Right atrium auricular region (tissue), 2 donors: ENCODE results near the gene FBXL17. TPM values are rescaled to one million over a fixed set of nuclear protein-coding genes. Genes with fewer than 3 reads are reported as not detected.

Experiments used
- DNase-seq: peaks from one replicate; pipeline ENCODE4 v3.0.0-alpha.2; 2019; ENCODE audit warnings: low spot score
- H3K27ac ChIP-seq, 2 donors: fragments of 200-600 bp; sonication (generic); 1 replicate in 1 of 2; 2 replicates in 1 of 2; pipeline ENCODE4 v1.5.1; 2016 to 2019
- H3K27me3 ChIP-seq, 2 donors: fragments of 200-600 bp; sonication (generic); one replicate each; pipeline versions ENCODE4 v1.5.1 to v1.6.0; 2017 to 2019
- H3K36me3 ChIP-seq: fragments of 200-600 bp; sonication (generic); one replicate; pipeline ENCODE4 v1.5.1; 2016
- H3K4me1 ChIP-seq, 2 donors: fragments of 200-600 bp; sonication (generic); one replicate each; pipeline versions ENCODE4 v1.5.1 to v1.6.0; 2017 to 2019
- H3K4me3 ChIP-seq, 2 donors: fragments of 200-600 bp; sonication (generic); 1 replicate in 1 of 2; 2 replicates in 1 of 2; pipeline ENCODE4 v1.5.1; 2017 to 2019; ENCODE audit warnings: mild to moderate bottlenecking in 1 of 2, moderate library complexity in 1 of 2
- H3K9me3 ChIP-seq, 2 donors: fragments of 200-600 bp; sonication (generic); one replicate each; pipeline ENCODE4 v1.5.1; 2019
- CTCF ChIP-seq, 2 donors: fragments of 200-600 bp; sonication (generic); IDR thresholded peaks; one replicate each; pipeline ENCODE4 v1.5.1; 2019; ENCODE audit warnings: antibody characterized with exemption in 2 of 2
- total RNA-seq, 2 donors: library from RNA; depleted of rRNA; stranded (reverse); fragments of >200 nt; gene quantifications; one replicate each; pipeline ENCODE4 v1.1.0, GENCODE V29; 2016

FBXL17 gene
- total RNA-seq, 2 donors from 2014 or later: 16.1 to 31.7 TPM

GRCh38 chr5:108380531-108381349 is 1.2 kb downstream of the FBXL17 start:
- H3K4me1 ChIP-seq: peaks cover 0 to 29% of the 10 kb centered on the region in 2 donors
- DNase-seq: no peak
- TF ChIP-seq CTCF (IDR thresholded peaks at IDR 0.05): no peak

GRCh38 chr5:108379722-108380530 is 2.0 kb downstream of the FBXL17 start:
- peaks cover 0 to 8% of the 10 kb centered on the region in 2 donors for H3K9me3 ChIP-seq
- no peaks in the 10 kb centered on the region for H3K36me3 ChIP-seq
- no peak for TF ChIP-seq CTCF (IDR thresholded peaks at IDR 0.05)

More at GRCh38 chr5:108380531-108381349, 1.2 kb downstream of the FBXL17 start:
- peak overlapping the region; percentile 88 to 89 for H3K4me3 ChIP-seq
- peaks cover 0 to 4% of the 10 kb centered on the region in 2 donors for H3K9me3 ChIP-seq
- H3K27ac ChIP-seq: peak overlapping the region; percentile 99 to 100
- H3K36me3 ChIP-seq: no peaks in the 10 kb centered on the region
- no peaks in the 10 kb centered on the region for H3K27me3 ChIP-seq

GRCh38 chr5:108375768-108376167 is 6.1 kb downstream of the FBXL17 start:
- Histone ChIP-seq H3K36me3 (no peaks in the 10 kb centered on the region), H3K9me3 (peaks cover 4 to 32% of the 10 kb centered on the region in 2 donors), H3K27me3 (no peaks in the 10 kb centered on the region), H3K4me1 (peaks cover 0 to 20% of the 10 kb centered on the region in 2 donors), H3K27ac (no peak overlapping the region), H3K4me3 (no peak overlapping the region)
- no peak for TF ChIP-seq CTCF (IDR thresholded peaks at IDR 0.05)
- no peak for DNase-seq

More at GRCh38 chr5:108379722-108380530, 2.0 kb downstream of the FBXL17 start:
- Histone ChIP-seq H3K27me3 (no peaks in the 10 kb centered on the region), H3K4me3 (peak overlapping the region; percentile 88 to 89), H3K27ac (peak overlapping the region; percentile 99 to 100), H3K4me1 (peaks cover 0 to 29% of the 10 kb centered on the region in 2 donors)
- DNase-seq: no peak

- peaks cover 0 to 11% of the 10 kb centered on the region in 2 donors for H3K4me1 ChIP-seq
- H3K27ac ChIP-seq: no peak overlapping the region
- H3K9me3 ChIP-seq: peaks cover 4 to 32% of the 10 kb centered on the region in 2 donors
- H3K27me3 ChIP-seq: no peaks in the 10 kb centered on the region
- no peak for TF ChIP-seq CTCF (IDR thresholded peaks at IDR 0.05)
- no peak for DNase-seq
- no peaks in the 10 kb centered on the region for H3K36me3 ChIP-seq
- H3K4me3 ChIP-seq: no peak overlapping the region
Measured at GRCh38 chr5:108373426-108373825, 8.5 kb downstream of the FBXL17 start.

GRCh38 chr5:108372369-108372768 is 9.5 kb downstream of the FBXL17 start:
- H3K36me3 ChIP-seq: no peaks in the 10 kb centered on the region
- peaks cover 0 to 5% of the 10 kb centered on the region in 2 donors for H3K4me1 ChIP-seq
- DNase-seq: no peak
- H3K4me3 ChIP-seq: no peak overlapping the region
- no peak overlapping the region for H3K27ac ChIP-seq
- no peak for TF ChIP-seq CTCF (IDR thresholded peaks at IDR 0.05)
- peaks cover 4 to 32% of the 10 kb centered on the region in 2 donors for H3K9me3 ChIP-seq
- no peaks in the 10 kb centered on the region for H3K27me3 ChIP-seq
